ENCODE measurements around the gene ETNPPL.

The ETNPPL gene

GRCh38 chr4:108693211-108693610, 69.6 kb downstream of the ETNPPL start:
- Histone ChIP-seq H3K9me2 (ENCODE audit: low read depth, low read length) (no peaks in the 10 kb centered on the region), H3F3A (ENCODE audit: insufficient read depth, low read length) (no peaks in the 10 kb centered on the region), H3K36me3 (ENCODE audit: insufficient read depth, low read length) (no peaks in the 10 kb centered on the region), H3K4me3 (ENCODE audit: low read depth, low read length, poor library complexity, severe bottlenecking) (no peak overlapping the region), H3K79me2 (ENCODE audit: insufficient read depth, low read length) (no peaks in the 10 kb centered on the region), H3K9ac (ENCODE audit: low read length) (no peak overlapping the region), H4K20me1 (ENCODE audit: insufficient read depth, low read length) (no peaks in the 10 kb centered on the region), H3K4me1 (ENCODE audit: insufficient read depth, low read length, severe bottlenecking) (no peaks in the 10 kb centered on the region), H3K9me3 (ENCODE audit: low read length) (no peaks in the 10 kb centered on the region), H3K27ac (ENCODE audit: low read depth, low read length, poor library complexity, severe bottlenecking) (no peak overlapping the region), H2AFZ (ENCODE audit: low read length) (no peak overlapping the region), H3K27me3 (ENCODE audit: insufficient read depth, low read length) (no peaks in the 10 kb centered on the region), H3K4me2 (ENCODE audit: low read length) (no peak overlapping the region)
- TF ChIP-seq, protein P1, sequence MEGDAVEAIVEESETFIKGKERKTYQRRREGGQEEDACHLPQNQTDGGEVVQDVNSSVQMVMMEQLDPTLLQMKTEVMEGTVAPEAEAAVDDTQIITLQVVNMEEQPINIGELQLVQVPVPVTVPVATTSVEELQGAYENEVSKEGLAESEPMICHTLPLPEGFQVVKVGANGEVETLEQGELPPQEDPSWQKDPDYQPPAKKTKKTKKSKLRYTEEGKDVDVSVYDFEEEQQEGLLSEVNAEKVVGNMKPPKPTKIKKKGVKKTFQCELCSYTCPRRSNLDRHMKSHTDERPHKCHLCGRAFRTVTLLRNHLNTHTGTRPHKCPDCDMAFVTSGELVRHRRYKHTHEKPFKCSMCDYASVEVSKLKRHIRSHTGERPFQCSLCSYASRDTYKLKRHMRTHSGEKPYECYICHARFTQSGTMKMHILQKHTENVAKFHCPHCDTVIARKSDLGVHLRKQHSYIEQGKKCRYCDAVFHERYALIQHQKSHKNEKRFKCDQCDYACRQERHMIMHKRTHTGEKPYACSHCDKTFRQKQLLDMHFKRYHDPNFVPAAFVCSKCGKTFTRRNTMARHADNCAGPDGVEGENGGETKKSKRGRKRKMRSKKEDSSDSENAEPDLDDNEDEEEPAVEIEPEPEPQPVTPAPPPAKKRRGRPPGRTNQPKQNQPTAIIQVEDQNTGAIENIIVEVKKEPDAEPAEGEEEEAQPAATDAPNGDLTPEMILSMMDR (IDR thresholded peaks at IDR 0.05; ENCODE audit: low read length), result no peak
- TF ChIP-seq EZH2 (IDR thresholded peaks at IDR 0.05; ENCODE audit: borderline replicate concordance, low read length), result no peak

Measured in OCI-LY1 (cell line).